ENCODE measurements around the gene DEGS2. TPM values are rescaled to one million over a fixed set of nuclear protein-coding genes. Genes with fewer than 3 reads are reported as not detected.

The DEGS2 gene
- polyA plus RNA-seq, 5 donors = 2.3 to 9.9 (median 5.8) TPM

Other genes starting within 250 kb of the DEGS2 start
- gene EVL, start 94.2 kb downstream of the DEGS2 start, polyA plus RNA-seq (ENCODE audit: insufficient read depth in 1 of 5, insufficient read length in 5 of 5, low replicate concordance in 1 of 5) = 100 to 1,000 TPM; 169 to 258 (median 211) TPM
- 100 to 1,000 TPM; 104 to 140 (median 120) TPM for gene YY1, start 79.5 kb upstream of the DEGS2 start, polyA plus RNA-seq (ENCODE audit: insufficient read depth in 1 of 5, insufficient read length in 5 of 5, low replicate concordance in 1 of 5)
- gene SLC25A29, start 146.8 kb upstream of the DEGS2 start, polyA plus RNA-seq (ENCODE audit: insufficient read depth in 1 of 5, insufficient read length in 5 of 5, low replicate concordance in 1 of 5) = 100 to 1,000 TPM in 1 of 5 donors, 10 to 100 TPM in 4; 57.4 to 109 (median 90.8) TPM
- gene SLC25A47, start 163.7 kb upstream of the DEGS2 start, polyA plus RNA-seq (ENCODE audit: insufficient read depth in 1 of 5, insufficient read length in 5 of 5, low replicate concordance in 1 of 5) = under 1 TPM in 2 of 5 donors, not detected in 3; 0.06 to 0.12 TPM
- gene WDR25, start 216.8 kb upstream of the DEGS2 start, polyA plus RNA-seq (ENCODE audit: insufficient read depth in 1 of 5, insufficient read length in 5 of 5, low replicate concordance in 1 of 5) = 10 to 100 TPM in 4 of 5 donors, 1 to 10 TPM in 1; 8.7 to 11.7 (median 10.5) TPM

All from right lung (tissue), 5 donors.